NT2/D1 (cell line): ENCODE measurements around the gene KCNQ1.

ENCODE experiments used
- YY1 ChIP-seq: IDR thresholded peaks from 2 replicates; pipeline ENCODE4 v1.6.1; 2011; ENCODE audit not compliant: insufficient read length, insufficient read depth
- ZNF274 ChIP-seq: IDR thresholded peaks from 2 replicates; pipeline ENCODE4 v1.6.1; 2011; ENCODE audit warnings: mild to moderate bottlenecking, low read depth, low read length

DNA sequence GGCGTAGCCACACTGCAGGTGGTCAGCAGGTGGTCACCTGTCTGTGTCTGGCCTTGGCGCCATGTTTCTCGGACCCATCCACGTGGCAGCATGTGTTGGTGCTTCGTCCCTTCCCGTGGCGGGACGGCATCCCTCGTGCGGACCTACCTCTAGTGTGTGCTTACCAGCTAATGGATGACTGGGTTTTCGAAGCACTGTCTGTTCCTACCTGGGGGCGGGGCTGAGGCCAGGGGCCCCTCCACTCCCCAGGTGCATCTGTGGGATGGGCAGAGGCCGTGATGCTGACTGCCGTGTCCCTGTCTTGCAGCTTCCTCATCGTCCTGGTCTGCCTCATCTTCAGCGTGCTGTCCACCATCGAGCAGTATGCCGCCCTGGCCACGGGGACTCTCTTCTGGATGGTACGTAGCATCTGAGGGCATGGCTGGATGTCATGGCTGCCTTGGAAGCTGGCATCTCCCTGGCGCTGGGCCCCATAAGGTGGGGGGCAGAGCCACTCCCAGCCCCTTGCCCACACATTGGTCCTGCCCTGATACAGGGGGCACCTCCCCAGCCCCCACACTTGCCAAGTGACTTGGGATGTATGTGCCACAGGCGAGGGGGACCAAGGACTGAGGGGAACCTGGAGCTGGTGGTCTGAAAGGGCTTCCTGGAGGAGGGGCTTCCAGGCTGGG is 82.9 kb downstream of the KCNQ1 start:
- TF ChIP-seq ZNF274 = no peak
- TF ChIP-seq YY1 = no peak
